ENCODE measurements around the gene ARL14.

Gene ARL14

GRCh38 chr3:160675566-160676124 lies 1.3 kb upstream of the ARL14 start:
- Histone ChIP-seq H3K4me3 (ENCODE audit: insufficient read length, low read depth) (no peak overlapping the region), H3K4me1 (ENCODE audit: insufficient read depth, insufficient read length) (no peaks in the 10 kb centered on the region), H3K27me3 (ENCODE audit: insufficient read depth, insufficient read length) (no peaks in the 10 kb centered on the region), H3K9me3 (ENCODE audit: insufficient read depth, low read length) (no peaks in the 10 kb centered on the region), H3K9ac (ENCODE audit: insufficient read length, low read depth) (no peak overlapping the region), H3K36me3 (ENCODE audit: insufficient read depth, insufficient read length, low read length) (no peaks in the 10 kb centered on the region)
- no peak for DNase-seq (ENCODE audit: low read depth, low spot score)
- no peak for TF ChIP-seq YY1 (IDR thresholded peaks at IDR 0.05; ENCODE audit: insufficient read depth, insufficient read length)
- TF ChIP-seq ZNF274 (IDR thresholded peaks at IDR 0.05; ENCODE audit: low read depth, low read length), result no peak
- TF ChIP-seq SUZ12 (IDR thresholded peaks at IDR 0.05; ENCODE audit: extremely low read depth, insufficient read depth, insufficient read length), result no peak

GRCh38 chr3:160677459-160677881 lies 510 bp downstream of the ARL14 start:
- Histone ChIP-seq H3K9ac (ENCODE audit: insufficient read length, low read depth) (no peak overlapping the region), H3K4me1 (ENCODE audit: insufficient read depth, insufficient read length) (no peaks in the 10 kb centered on the region), H3K27me3 (ENCODE audit: insufficient read depth, insufficient read length) (no peaks in the 10 kb centered on the region), H3K36me3 (ENCODE audit: insufficient read depth, insufficient read length, low read length) (no peaks in the 10 kb centered on the region), H3K9me3 (ENCODE audit: insufficient read depth, low read length) (no peaks in the 10 kb centered on the region), H3K4me3 (ENCODE audit: insufficient read length, low read depth) (no peak overlapping the region)
- DNase-seq (ENCODE audit: low read depth, low spot score), result no peak
- TF ChIP-seq SUZ12 (IDR thresholded peaks at IDR 0.05; ENCODE audit: extremely low read depth, insufficient read depth, insufficient read length), result no peak
- TF ChIP-seq ZNF274 (IDR thresholded peaks at IDR 0.05; ENCODE audit: low read depth, low read length), result no peak

GRCh38 chr3:160678292-160678842 lies 1.4 kb downstream of the ARL14 start:
- no peak for TF ChIP-seq ZNF274 (IDR thresholded peaks at IDR 0.05; ENCODE audit: low read depth, low read length)
- TF ChIP-seq SUZ12 (IDR thresholded peaks at IDR 0.05; ENCODE audit: extremely low read depth, insufficient read depth, insufficient read length), result no peak
- TF ChIP-seq YY1 (IDR thresholded peaks at IDR 0.05; ENCODE audit: insufficient read depth, insufficient read length), result no peak
- no peaks in the 10 kb centered on the region for H3K36me3 ChIP-seq (ENCODE audit: insufficient read depth, insufficient read length, low read length)
- H3K9ac ChIP-seq (ENCODE audit: insufficient read length, low read depth), result no peak overlapping the region
- H3K27me3 ChIP-seq (ENCODE audit: insufficient read depth, insufficient read length), result no peaks in the 10 kb centered on the region
- H3K4me3 ChIP-seq (ENCODE audit: insufficient read length, low read depth), result no peak overlapping the region
- H3K9me3 ChIP-seq (ENCODE audit: insufficient read depth, low read length), result no peaks in the 10 kb centered on the region
- H3K4me1 ChIP-seq (ENCODE audit: insufficient read depth, insufficient read length), result no peaks in the 10 kb centered on the region
- DNase-seq (ENCODE audit: low read depth, low spot score), result no peak

- Histone ChIP-seq H3K4me3 (ENCODE audit: insufficient read length, low read depth) (no peak overlapping the region), H3K36me3 (ENCODE audit: insufficient read depth, insufficient read length, low read length) (no peaks in the 10 kb centered on the region), H3K27me3 (ENCODE audit: insufficient read depth, insufficient read length) (no peaks in the 10 kb centered on the region), H3K4me1 (ENCODE audit: insufficient read depth, insufficient read length) (no peaks in the 10 kb centered on the region), H3K9ac (ENCODE audit: insufficient read length, low read depth) (no peak overlapping the region), H3K9me3 (ENCODE audit: insufficient read depth, low read length) (no peaks in the 10 kb centered on the region)
- no peak for TF ChIP-seq ZNF274 (IDR thresholded peaks at IDR 0.05; ENCODE audit: low read depth, low read length)
- no peak for TF ChIP-seq YY1 (IDR thresholded peaks at IDR 0.05; ENCODE audit: insufficient read depth, insufficient read length)
- TF ChIP-seq SUZ12 (IDR thresholded peaks at IDR 0.05; ENCODE audit: extremely low read depth, insufficient read depth, insufficient read length), result no peak
- DNase-seq (ENCODE audit: low read depth, low spot score), result no peak
Observed at GRCh38 chr3:160684368-160684740, 7.4 kb downstream of the ARL14 start.

GRCh38 chr3:160685144-160685766 lies 8.3 kb downstream of the ARL14 start:
- no peak overlapping the region for H3K4me3 ChIP-seq (ENCODE audit: insufficient read length, low read depth)
- no peaks in the 10 kb centered on the region for H3K4me1 ChIP-seq (ENCODE audit: insufficient read depth, insufficient read length)
- no peaks in the 10 kb centered on the region for H3K36me3 ChIP-seq (ENCODE audit: insufficient read depth, insufficient read length, low read length)
- no peaks in the 10 kb centered on the region for H3K9me3 ChIP-seq (ENCODE audit: insufficient read depth, low read length)
- no peak overlapping the region for H3K9ac ChIP-seq (ENCODE audit: insufficient read length, low read depth)
- TF ChIP-seq YY1 (IDR thresholded peaks at IDR 0.05; ENCODE audit: insufficient read depth, insufficient read length) (no peak), SUZ12 (IDR thresholded peaks at IDR 0.05; ENCODE audit: extremely low read depth, insufficient read depth, insufficient read length) (no peak), ZNF274 (IDR thresholded peaks at IDR 0.05; ENCODE audit: low read depth, low read length) (no peak)
- H3K27me3 ChIP-seq (ENCODE audit: insufficient read depth, insufficient read length), result no peaks in the 10 kb centered on the region
- DNase-seq (ENCODE audit: low read depth, low spot score), result no peak

GRCh38 chr3:160686955-160687535 lies 10.1 kb downstream of the ARL14 start:
- TF ChIP-seq ZNF274 (IDR thresholded peaks at IDR 0.05; ENCODE audit: low read depth, low read length), result no peak
- no peak for TF ChIP-seq YY1 (IDR thresholded peaks at IDR 0.05; ENCODE audit: insufficient read depth, insufficient read length)
- no peak for TF ChIP-seq SUZ12 (IDR thresholded peaks at IDR 0.05; ENCODE audit: extremely low read depth, insufficient read depth, insufficient read length)
- no peaks in the 10 kb centered on the region for H3K9me3 ChIP-seq (ENCODE audit: insufficient read depth, low read length)
- DNase-seq (ENCODE audit: low read depth, low spot score), result no peak
- no peak overlapping the region for H3K4me3 ChIP-seq (ENCODE audit: insufficient read length, low read depth)
- H3K4me1 ChIP-seq (ENCODE audit: insufficient read depth, insufficient read length), result no peaks in the 10 kb centered on the region
- no peaks in the 10 kb centered on the region for H3K27me3 ChIP-seq (ENCODE audit: insufficient read depth, insufficient read length)
- no peaks in the 10 kb centered on the region for H3K36me3 ChIP-seq (ENCODE audit: insufficient read depth, insufficient read length, low read length)
- H3K9ac ChIP-seq (ENCODE audit: insufficient read length, low read depth), result no peak overlapping the region

GRCh38 chr3:160691151-160691550 lies 14.2 kb downstream of the ARL14 start:
- Histone ChIP-seq H3K9me3 (ENCODE audit: insufficient read depth, low read length) (no peaks in the 10 kb centered on the region), H3K4me1 (ENCODE audit: insufficient read depth, insufficient read length) (no peaks in the 10 kb centered on the region), H3K4me3 (ENCODE audit: insufficient read length, low read depth) (no peak overlapping the region), H3K9ac (ENCODE audit: insufficient read length, low read depth) (no peak overlapping the region), H3K36me3 (ENCODE audit: insufficient read depth, insufficient read length, low read length) (no peaks in the 10 kb centered on the region), H3K27me3 (ENCODE audit: insufficient read depth, insufficient read length) (no peaks in the 10 kb centered on the region)
- DNase-seq (ENCODE audit: low read depth, low spot score), result no peak
- no peak for TF ChIP-seq YY1 (IDR thresholded peaks at IDR 0.05; ENCODE audit: insufficient read depth, insufficient read length)
- TF ChIP-seq ZNF274 (IDR thresholded peaks at IDR 0.05; ENCODE audit: low read depth, low read length), result no peak
- TF ChIP-seq SUZ12 (IDR thresholded peaks at IDR 0.05; ENCODE audit: extremely low read depth, insufficient read depth, insufficient read length), result no peak

Measured in NT2/D1 (cell line).